Neutrophil (primary cell): ENCODE data around the gene WAC.
A peak's percentile ranks its signal among the peaks of the same experiment; 100 is the strongest.
"Not testable (repeated sequence)": the region's sequence is repeated elsewhere in the genome, so short reads cannot be mapped to it uniquely, and the experiment has no call there.

Experiments used
- H3K27ac ChIP-seq: fragments of 200-600 bp; sonication (generic); 2 replicates; pipeline ENCODE4 v1.5.1; 2016; ENCODE audit warnings: mild to moderate bottlenecking, moderate library complexity
- H3K27me3 ChIP-seq: fragments of 200-600 bp; sonication (generic); 2 replicates; pipeline ENCODE4 v1.6.0; 2016; ENCODE audit warnings: mild to moderate bottlenecking
- H3K36me3 ChIP-seq: fragments of 200-600 bp; sonication (generic); 2 replicates; pipeline ENCODE4 v1.5.1; 2017
- H3K4me1 ChIP-seq, 2 experiments: fragments of 200-600 bp in 1 of 2; sonication (generic) in 1 of 2; 1 replicate in 1 of 2; 2 replicates in 1 of 2; pipeline versions ENCODE4 v1.5.1 to v1.6.1; 2013 to 2016; ENCODE audit warnings: low read depth in 1 of 2, low read length in 1 of 2, mild to moderate bottlenecking in 1 of 2, moderate library complexity in 1 of 2; ENCODE audit not compliant: control insufficient read depth in 1 of 2, insufficient read depth in 1 of 2
- H3K4me3 ChIP-seq, 2 experiments: fragments of 200-600 bp in 1 of 2; sonication (generic) in 1 of 2; 1 replicate in 1 of 2; 2 replicates in 1 of 2; pipeline ENCODE4 v1.5.1; 2013 to 2016; ENCODE audit warnings: low read depth in 1 of 2, low read length in 1 of 2, mild to moderate bottlenecking in 1 of 2, moderate library complexity in 1 of 2
- H3K9me3 ChIP-seq: fragments of 200-600 bp; sonication (generic); 2 replicates; pipeline ENCODE4 v1.5.1; 2016
- CTCF ChIP-seq: fragments of 200-600 bp; sonication (generic); IDR thresholded peaks from 2 replicates; pipeline ENCODE4 v1.5.1; 2016; ENCODE audit warnings: antibody characterized with exemption

WAC gene

GRCh38 chr10:28595613-28596012 lies 62.7 kb downstream of the WAC start:
- TF ChIP-seq CTCF: no peak
- H3K4me3 ChIP-seq: no peak overlapping the region
- peaks cover 25 to 33% of the 10 kb centered on the region in 2 experiments for H3K4me1 ChIP-seq
- H3K36me3 ChIP-seq: peaks cover 36% of the 10 kb centered on the region
- no peaks in the 10 kb centered on the region for H3K9me3 ChIP-seq
- no peaks in the 10 kb centered on the region for H3K27me3 ChIP-seq
- peak overlapping the region; percentile 34 for H3K27ac ChIP-seq

- H3K36me3 ChIP-seq: peaks cover 27% of the 10 kb centered on the region
- no peak overlapping the region for H3K4me3 ChIP-seq
- no peaks in the 10 kb centered on the region for H3K9me3 ChIP-seq
- no peak overlapping the region for H3K27ac ChIP-seq
- H3K27me3 ChIP-seq: no peaks in the 10 kb centered on the region
- peaks cover 0 to 9% of the 10 kb centered on the region in 2 experiments for H3K4me1 ChIP-seq
- no peak for TF ChIP-seq CTCF
Measured at GRCh38 chr10:28600056-28600455, 67.1 kb downstream of the WAC start.

GRCh38 chr10:28601012-28601411 lies 68.1 kb downstream of the WAC start:
- no peaks in the 10 kb centered on the region for H3K27me3 ChIP-seq
- peaks cover 0 to 3% of the 10 kb centered on the region in 2 experiments for H3K4me1 ChIP-seq
- TF ChIP-seq CTCF: no peak
- no peak overlapping the region for H3K27ac ChIP-seq
- no peak overlapping the region for H3K4me3 ChIP-seq
- peaks cover 23% of the 10 kb centered on the region for H3K36me3 ChIP-seq
- no peaks in the 10 kb centered on the region for H3K9me3 ChIP-seq

- H3K9me3 ChIP-seq: no peaks in the 10 kb centered on the region
- H3K27me3 ChIP-seq: no peaks in the 10 kb centered on the region
- H3K27ac ChIP-seq: peak overlapping the region; percentile 24
- TF ChIP-seq CTCF: no peak
- H3K4me3 ChIP-seq: no peak overlapping the region
- H3K36me3 ChIP-seq: peaks cover 35% of the 10 kb centered on the region
- H3K4me1 ChIP-seq: peaks cover 0 to 3% of the 10 kb centered on the region in 2 experiments
Measured at GRCh38 chr10:28604567-28605536, 71.9 kb downstream of the WAC start.

GRCh38 chr10:28606568-28606967 lies 73.7 kb downstream of the WAC start:
- Histone ChIP-seq H3K4me3 (no peak overlapping the region), H3K9me3 (no peaks in the 10 kb centered on the region), H3K27me3 (no peaks in the 10 kb centered on the region), H3K4me1 (peaks cover 0 to 3% of the 10 kb centered on the region in 2 experiments), H3K27ac (no peak overlapping the region), H3K36me3 (peaks cover 50% of the 10 kb centered on the region)
- no peak for TF ChIP-seq CTCF

- H3K4me1 ChIP-seq, H3K4me3 ChIP-seq, H3K27ac ChIP-seq, H3K27me3 ChIP-seq, H3K9me3 ChIP-seq: not testable (repeated sequence)
- H3K36me3 ChIP-seq: peaks cover 72% of the 10 kb centered on the region
Measured at GRCh38 chr10:28609636-28610035, 76.7 kb downstream of the WAC start.
